GM12878 (cell line): ENCODE results near the gene KCND2. TPM values are rescaled to one million over a fixed set of nuclear protein-coding genes. Genes with fewer than 3 reads are reported as not detected.

Experiments
- ATAC-seq: fragments of 200-7000 bp; cut with Tn5 transposase; 3 replicates; pipeline ENCODE4 v1.9.1; 2020; ENCODE audit warnings: mild to moderate bottlenecking, moderate library complexity
- BruUV-seq: library from RNA; stranded (reverse); fragments of 400-500 nt; replicated peaks from 2 replicates; lab custom pipeline; 2021; lab: Mats Ljungman, UMichigan
- CTCF ChIA-PET: fragments of 300-600 bp; sonication (Branson Sonifier 250); formaldehyde crosslinking; extraction: SDS; loops from one replicate; lab custom pipeline; 2021; ENCODE audit warnings: inconsistent platforms; lab: Yijun Ruan, JAX
- POLR2A ChIA-PET: fragments of 350-600 bp; formaldehyde crosslinking; extraction: SDS; loops from one replicate; lab custom pipeline; 2021; ENCODE audit warnings: inconsistent platforms; lab: Charles Lee
- RAD21 ChIA-PET: fragments of 300-600 bp; sonication (Branson Sonifier 250); formaldehyde crosslinking; loops from one replicate; lab custom pipeline; 2023; ENCODE audit warnings: antibody characterized with exemption; ENCODE audit not compliant: unreplicated experiment; lab: Charles Lee
- SMC1A ChIA-PET: fragments of 300-600 bp; sonication (Branson Sonifier 250); formaldehyde crosslinking; loops from one replicate; lab custom pipeline; 2023; ENCODE audit not compliant: unreplicated experiment, uncharacterized antibody; lab: Charles Lee
- DNase-seq: peaks from one replicate; pipeline ENCODE4 v3.0.0-alpha.2; 2011; ENCODE audit warnings: low read depth, low spot score
- FAIRE-seq: peaks from 3 replicates; lab custom pipeline; 2011; peaks lifted over from hg19 to GRCh38; lab: Jason Lieb, UNC
- H2AFZ ChIP-seq: 2 replicates; pipeline ENCODE4 v1.6.0; 2011; ENCODE audit warnings: low read depth, low read length, control low read depth; ENCODE audit not compliant: control insufficient read depth
- H3K27ac ChIP-seq: 2 replicates; pipeline ENCODE4 v1.5.1; 2011; ENCODE audit warnings: control low read depth; ENCODE audit not compliant: control insufficient read depth, insufficient read depth
- H3K27me3 ChIP-seq, 2 experiments: replicated peaks in 1 of 2; 2 replicates each; pipeline versions ENCODE4 v1.6.0 to v1.6.1; 2011; ENCODE audit warnings: low read length in 1 of 2; ENCODE audit not compliant: control insufficient read depth in 2 of 2, insufficient read depth in 2 of 2
- H3K36me3 ChIP-seq, 2 experiments: 2 replicates each; pipeline ENCODE4 v1.5.1; 2011; ENCODE audit warnings: low read length in 1 of 2; ENCODE audit not compliant: control insufficient read depth in 2 of 2, insufficient read depth in 2 of 2
- H3K4me1 ChIP-seq: 2 replicates; pipeline ENCODE4 v1.6.1; 2011; ENCODE audit warnings: mild to moderate bottlenecking, low read length, moderate library complexity, mixed read lengths; ENCODE audit not compliant: control insufficient read depth, insufficient read depth
- H3K4me2 ChIP-seq: 2 replicates; pipeline ENCODE4 v1.6.0; 2011; ENCODE audit warnings: control low read depth; ENCODE audit not compliant: control insufficient read depth, insufficient read depth
- H3K4me3 ChIP-seq: fragments of 200-600 bp; sonication (generic); 2 replicates; pipeline ENCODE4 v1.5.1; 2016
- H3K79me2 ChIP-seq: 2 replicates; pipeline ENCODE4 v1.6.0; 2011; ENCODE audit warnings: low read length; ENCODE audit not compliant: control insufficient read depth, insufficient read depth
- H3K9ac ChIP-seq: 2 replicates; pipeline ENCODE4 v1.8.0; 2011; ENCODE audit warnings: low read length, control low read depth, mixed read lengths; ENCODE audit not compliant: control insufficient read depth, insufficient read depth
- H3K9me3 ChIP-seq: replicated peaks from 3 replicates; pipeline ENCODE4 v1.5.1; 2011; ENCODE audit warnings: mild to moderate bottlenecking, low read length; ENCODE audit not compliant: control insufficient read depth, insufficient read depth
- H4K20me1 ChIP-seq: 2 replicates; pipeline ENCODE4 v1.6.0; 2011; ENCODE audit not compliant: control insufficient read depth, insufficient read depth
- ATF2 ChIP-seq: IDR thresholded peaks from 2 replicates; pipeline ENCODE4 v1.6.1; 2012; ENCODE audit warnings: low read length, inconsistent platforms
- CBFB ChIP-seq: IDR thresholded peaks from 2 replicates; pipeline ENCODE4 v1.6.1; 2016; ENCODE audit warnings: antibody characterized with exemption, low read depth
- E2F4 ChIP-seq: IDR thresholded peaks from 2 replicates; pipeline ENCODE4 v1.6.1; 2012; ENCODE audit warnings: low read depth, low read length, improper control_type of control experiment
- EED ChIP-seq: sonication (generic); IDR thresholded peaks from 2 replicates; pipeline ENCODE4 v1.6.1; 2016; ENCODE audit warnings: antibody characterized with exemption, low read depth
- EGR1 ChIP-seq, 2 experiments: IDR thresholded peaks; 1 replicate in 1 of 2; 2 replicates in 1 of 2; pipeline ENCODE4 v1.6.1; 2011 to 2012; ENCODE audit warnings: low read depth in 2 of 2, low read length in 2 of 2, borderline replicate concordance in 1 of 2, mild to moderate bottlenecking in 1 of 2, moderate library complexity in 1 of 2
- HDAC2 ChIP-seq: fragments of 200-600 bp; sonication (generic); IDR thresholded peaks from 2 replicates; pipeline ENCODE4 v1.6.1; 2017
- IKZF1 ChIP-seq: fragments of 450-650 bp; conservative IDR thresholded peaks from 2 replicates; pipeline ENCODE4 v1.6.1; 2017; ENCODE audit warnings: antibody characterized with exemption, mild to moderate bottlenecking
- KAT2A ChIP-seq: conservative IDR thresholded peaks from 2 replicates; pipeline ENCODE4 v1.6.1; 2011; ENCODE audit warnings: low read depth, low read length; ENCODE audit not compliant: control insufficient read depth
- MXI1 ChIP-seq: fragments of 150-350 bp; IDR thresholded peaks from 2 replicates; pipeline ENCODE4 v1.6.1; 2011; ENCODE audit warnings: low read depth, mild to moderate bottlenecking, inconsistent platforms, low read length, improper control_type of control experiment
- NFYA ChIP-seq: IDR thresholded peaks from 2 replicates; pipeline ENCODE4 v1.6.1; 2011; ENCODE audit warnings: low read depth, mild to moderate bottlenecking, low read length, improper control_type of control experiment, borderline replicate concordance
- POLR2A ChIP-seq: IDR thresholded peaks from 2 replicates; pipeline ENCODE4 v1.6.1; 2011; ENCODE audit warnings: low read depth, mild to moderate bottlenecking, low read length
- RB1 ChIP-seq: fragments of 450-650 bp; formaldehyde crosslinking; IDR thresholded peaks from 2 replicates; pipeline ENCODE4 v1.6.1; 2017; ENCODE audit warnings: mild to moderate bottlenecking, borderline replicate concordance
- TBL1XR1 ChIP-seq: IDR thresholded peaks from 2 replicates; pipeline ENCODE4 v1.6.1; 2012; ENCODE audit warnings: low read depth, low read length, improper control_type of control experiment
- ZNF24 ChIP-seq: fragments of 450-650 bp; IDR thresholded peaks from 2 replicates; pipeline ENCODE4 v1.6.1; 2017; ENCODE audit warnings: antibody characterized with exemption, mild to moderate bottlenecking
- ZZZ3 ChIP-seq: IDR thresholded peaks from 2 replicates; pipeline ENCODE4 v1.6.1; 2011; ENCODE audit warnings: low read depth; ENCODE audit not compliant: control insufficient read depth, insufficient read length
- in situ Hi-C: fragments of 300-500 bp; cut with MboI; formaldehyde crosslinking; loops from 9 replicates; pipeline ENCODE4 v1.14.3; 2018; ENCODE audit warnings: mixed read lengths
- intact Hi-C: fragments of 100-400 bp; cut with micrococcal nuclease; formaldehyde crosslinking; loops from one replicate; pipeline ENCODE4 v1.14.2; 2022; ENCODE audit not compliant: unreplicated experiment
- polyA plus RNA-seq, 11 experiments: library from polyadenylated mRNA; depleted of rRNA in 4 of 11; unstranded in 6 of 11; stranded (reverse) in 5 of 11; fragments of >200 nt; fragmentation: Nextera tagmentation in 4 of 11; fragmentation: Illumina TruSeq in 1 of 11; extraction: Ambion mirVana in 4 of 11; extraction: Trizol in 1 of 11; gene quantifications; 1 replicate in 1 of 11; 2 replicates in 10 of 11; pipeline versions ENCODE4 v1.2.1 to v1.2.3, GENCODE V29; 2011 to 2016; ENCODE audit warnings: inconsistent platforms in 2 of 11, missing spikeins in 2 of 11, low read depth in 1 of 11
- total RNA-seq, 4 experiments: library from RNA; depleted of rRNA in 3 of 4; stranded (reverse); fragments of >200 nt in 3 of 4; fragmentation: Illumina TruSeq in 1 of 4; extraction: Trizol in 1 of 4; gene quantifications; 2 replicates each; pipeline versions ENCODE4 v1.2.1 to v1.2.3, GENCODE V29; 2013 to 2021

KCND2 gene
- total and polyA plus RNA-seq, 10 of the 15 experiments (the other 5 are each of a cell fraction or from before 2014, with no cell fraction given) = 3.6 to 22.3 (median 6.3) TPM

GRCh38 chr7:120504386-120504785 lies 231.4 kb downstream of the KCND2 start:
- SMC1A ChIA-PET = interaction anchor here (0.8 to 1.9 kb wide), 7 partner anchors 11 to 215 kb away, joined by 3 to 6 read pairs (median 3); no protein-coding TSS in a partner anchor
- FAIRE-seq = peak; percentile 27

More at GRCh38 chr7:120504386-120504785, 231.4 kb downstream of the KCND2 start:
- H3K9ac ChIP-seq = no peak overlapping the region
- TF ChIP-seq CBFB (no peak), EGR1 (IDR thresholded peaks at IDR 0.05; ENCODE audit: borderline replicate concordance in 1 of 2, low read depth in 2 of 2, low read length in 2 of 2) (no peak), IKZF1 (no peak), HDAC2 (no peak), E2F4 (no peak), KAT2A (no peak), EED (no peak), ATF2 (no peak), ZZZ3 (no peak), RB1 (no peak), TBL1XR1 (no peak), MXI1 (no peak), ZNF24 (no peak), POLR2A (no peak), NFYA (no peak)
- TF ChIP-seq, all 136 proteins: peak for 0
- Histone ChIP-seq H3K27ac (no peak overlapping the region), H3K36me3 (no peaks in the 10 kb centered on the region), H3K4me2 (no peak overlapping the region), H2AFZ (no peak overlapping the region), H4K20me1 (no peaks in the 10 kb centered on the region), H3K4me3 (no peak overlapping the region), H3K4me1 (no peaks in the 10 kb centered on the region), H3K79me2 (no peaks in the 10 kb centered on the region), H3K9me3 (no peaks in the 10 kb centered on the region; the same call in 2 of the 3 replicates), H3K27me3 (no peaks in the 10 kb centered on the region)
- POLR2A ChIA-PET = no interaction called here
- CTCF ChIA-PET = no interaction called here
- DNase-seq (no peak), ATAC-seq (no peak)
- intact Hi-C loops = no loop called here
- in situ Hi-C loops = no loop called here
- RAD21 ChIA-PET = interaction anchor here (0.7 to 1.4 kb wide), 2 partner anchors 102 to 228 kb away, joined by 3 to 5 read pairs; no protein-coding TSS in a partner anchor
- no TSS peak for BruUV-seq
